Measurements from ENCODE around the gene RNF145. TPM values are rescaled to one million over a fixed set of nuclear protein-coding genes. Genes with fewer than 3 reads are reported as not detected.

RNF145 gene
- total and polyA plus RNA-seq, 2 of the 13 experiments (the other 11 are each of a cell fraction or from before 2014, with no cell fraction given): 24.6 TPM

DNA sequence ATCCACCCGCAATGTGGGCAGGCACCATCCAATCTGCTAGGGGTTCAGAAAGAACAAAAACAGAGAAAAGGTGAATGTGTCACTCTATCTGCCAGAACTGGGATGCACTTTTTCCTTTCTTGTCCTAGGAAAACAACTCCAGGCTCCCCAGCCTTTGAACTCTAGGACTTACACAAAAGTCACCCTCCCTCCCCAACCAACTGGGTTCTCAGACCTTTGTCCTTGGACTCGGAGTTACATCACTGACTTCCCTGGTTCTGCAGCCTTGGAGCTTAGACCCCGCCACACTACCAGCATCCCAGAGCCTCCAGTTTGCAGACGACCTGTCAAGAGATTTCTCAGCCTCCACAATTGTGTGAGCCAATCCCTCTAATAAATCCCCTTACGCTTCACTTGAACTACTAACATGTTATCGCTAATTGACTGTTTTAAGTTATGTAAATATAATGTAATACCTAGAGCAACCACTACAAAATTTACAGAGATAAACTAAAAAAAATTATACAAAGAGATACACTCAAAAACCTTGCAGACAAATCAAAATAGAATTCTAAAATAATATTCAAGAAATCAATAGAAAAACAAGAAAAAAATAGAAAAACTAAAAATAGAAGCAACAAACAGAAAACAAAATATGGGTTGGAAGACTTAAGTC, 48.4 kb upstream of the RNF145 start (continued):
- TF ChIP-seq, protein P1, sequence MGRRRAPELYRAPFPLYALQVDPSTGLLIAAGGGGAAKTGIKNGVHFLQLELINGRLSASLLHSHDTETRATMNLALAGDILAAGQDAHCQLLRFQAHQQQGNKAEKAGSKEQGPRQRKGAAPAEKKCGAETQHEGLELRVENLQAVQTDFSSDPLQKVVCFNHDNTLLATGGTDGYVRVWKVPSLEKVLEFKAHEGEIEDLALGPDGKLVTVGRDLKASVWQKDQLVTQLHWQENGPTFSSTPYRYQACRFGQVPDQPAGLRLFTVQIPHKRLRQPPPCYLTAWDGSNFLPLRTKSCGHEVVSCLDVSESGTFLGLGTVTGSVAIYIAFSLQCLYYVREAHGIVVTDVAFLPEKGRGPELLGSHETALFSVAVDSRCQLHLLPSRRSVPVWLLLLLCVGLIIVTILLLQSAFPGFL (CRISPR knock-in tag; IDR thresholded peaks at IDR 0.05): no peak
- TF ChIP-seq ZNF644 (CRISPR knock-in tag; IDR thresholded peaks at IDR 0.05; ENCODE audit: low read depth) (peak; percentile 67; the same call in 1 of the 2 replicates), SAFB2 (CRISPR knock-in tag; IDR thresholded peaks at IDR 0.05; ENCODE audit: borderline replicate concordance, low read depth) (no peak), NKX3-1 (CRISPR knock-in tag; IDR thresholded peaks at IDR 0.05) (no peak), ZMYM4 (CRISPR knock-in tag; IDR thresholded peaks at IDR 0.05) (peak; percentile 68), CEBPG (CRISPR knock-in tag; IDR thresholded peaks at IDR 0.05) (peak; percentile 62), HCFC1 (IDR thresholded peaks at IDR 0.05; ENCODE audit: low read depth, low read length) (no peak), SOX5 (CRISPR knock-in tag; IDR thresholded peaks at IDR 0.05; ENCODE audit: borderline replicate concordance) (peak; percentile 43; the same call in 1 of the 2 replicates), ZNF781 (CRISPR knock-in tag; IDR thresholded peaks at IDR 0.05; ENCODE audit: borderline replicate concordance, not compliant biosample characterization) (no peak), FOSL1 (CRISPR knock-in tag; IDR thresholded peaks at IDR 0.05; ENCODE audit: borderline replicate concordance) (no peak), ZNF556 (CRISPR knock-in tag; IDR thresholded peaks at IDR 0.05; ENCODE audit: borderline replicate concordance) (no peak)
- TF ChIP-seq, protein P2, sequence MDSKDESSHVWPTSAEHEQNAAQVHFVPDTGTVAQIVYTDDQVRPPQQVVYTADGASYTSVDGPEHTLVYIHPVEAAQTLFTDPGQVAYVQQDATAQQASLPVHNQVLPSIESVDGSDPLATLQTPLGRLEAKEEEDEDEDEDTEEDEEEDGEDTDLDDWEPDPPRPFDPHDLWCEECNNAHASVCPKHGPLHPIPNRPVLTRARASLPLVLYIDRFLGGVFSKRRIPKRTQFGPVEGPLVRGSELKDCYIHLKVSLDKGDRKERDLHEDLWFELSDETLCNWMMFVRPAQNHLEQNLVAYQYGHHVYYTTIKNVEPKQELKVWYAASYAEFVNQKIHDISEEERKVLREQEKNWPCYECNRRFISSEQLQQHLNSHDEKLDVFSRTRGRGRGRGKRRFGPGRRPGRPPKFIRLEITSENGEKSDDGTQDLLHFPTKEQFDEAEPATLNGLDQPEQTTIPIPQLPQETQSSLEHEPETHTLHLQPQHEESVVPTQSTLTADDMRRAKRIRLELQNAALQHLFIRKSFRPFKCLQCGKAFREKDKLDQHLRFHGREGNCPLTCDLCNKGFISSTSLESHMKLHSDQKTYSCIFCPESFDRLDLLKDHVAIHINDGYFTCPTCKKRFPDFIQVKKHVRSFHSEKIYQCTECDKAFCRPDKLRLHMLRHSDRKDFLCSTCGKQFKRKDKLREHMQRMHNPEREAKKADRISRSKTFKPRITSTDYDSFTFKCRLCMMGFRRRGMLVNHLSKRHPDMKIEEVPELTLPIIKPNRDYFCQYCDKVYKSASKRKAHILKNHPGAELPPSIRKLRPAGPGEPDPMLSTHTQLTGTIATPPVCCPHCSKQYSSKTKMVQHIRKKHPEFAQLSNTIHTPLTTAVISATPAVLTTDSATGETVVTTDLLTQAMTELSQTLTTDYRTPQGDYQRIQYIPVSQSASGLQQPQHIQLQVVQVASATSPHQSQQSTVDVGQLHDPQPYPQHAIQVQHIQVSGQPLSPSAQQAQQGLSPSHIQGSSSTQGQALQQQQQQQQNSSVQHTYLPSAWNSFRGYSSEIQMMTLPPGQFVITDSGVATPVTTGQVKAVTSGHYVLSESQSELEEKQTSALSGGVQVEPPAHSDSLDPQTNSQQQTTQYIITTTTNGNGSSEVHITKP (CRISPR knock-in tag; IDR thresholded peaks at IDR 0.05; ENCODE audit: low read depth): no peak
- TF ChIP-seq, protein P3, sequence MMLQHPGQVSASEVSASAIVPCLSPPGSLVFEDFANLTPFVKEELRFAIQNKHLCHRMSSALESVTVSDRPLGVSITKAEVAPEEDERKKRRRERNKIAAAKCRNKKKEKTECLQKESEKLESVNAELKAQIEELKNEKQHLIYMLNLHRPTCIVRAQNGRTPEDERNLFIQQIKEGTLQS (CRISPR knock-in tag; IDR thresholded peaks at IDR 0.05): 0 out of 2 replicates have a peak, but pooled peaks have one; percentile 31
- TF ChIP-seq, protein P4, sequence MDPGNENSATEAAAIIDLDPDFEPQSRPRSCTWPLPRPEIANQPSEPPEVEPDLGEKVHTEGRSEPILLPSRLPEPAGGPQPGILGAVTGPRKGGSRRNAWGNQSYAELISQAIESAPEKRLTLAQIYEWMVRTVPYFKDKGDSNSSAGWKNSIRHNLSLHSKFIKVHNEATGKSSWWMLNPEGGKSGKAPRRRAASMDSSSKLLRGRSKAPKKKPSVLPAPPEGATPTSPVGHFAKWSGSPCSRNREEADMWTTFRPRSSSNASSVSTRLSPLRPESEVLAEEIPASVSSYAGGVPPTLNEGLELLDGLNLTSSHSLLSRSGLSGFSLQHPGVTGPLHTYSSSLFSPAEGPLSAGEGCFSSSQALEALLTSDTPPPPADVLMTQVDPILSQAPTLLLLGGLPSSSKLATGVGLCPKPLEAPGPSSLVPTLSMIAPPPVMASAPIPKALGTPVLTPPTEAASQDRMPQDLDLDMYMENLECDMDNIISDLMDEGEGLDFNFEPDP (CRISPR knock-in tag; conservative IDR thresholded peaks at IDR 0.05): no peak
- TF ChIP-seq, protein P5, sequence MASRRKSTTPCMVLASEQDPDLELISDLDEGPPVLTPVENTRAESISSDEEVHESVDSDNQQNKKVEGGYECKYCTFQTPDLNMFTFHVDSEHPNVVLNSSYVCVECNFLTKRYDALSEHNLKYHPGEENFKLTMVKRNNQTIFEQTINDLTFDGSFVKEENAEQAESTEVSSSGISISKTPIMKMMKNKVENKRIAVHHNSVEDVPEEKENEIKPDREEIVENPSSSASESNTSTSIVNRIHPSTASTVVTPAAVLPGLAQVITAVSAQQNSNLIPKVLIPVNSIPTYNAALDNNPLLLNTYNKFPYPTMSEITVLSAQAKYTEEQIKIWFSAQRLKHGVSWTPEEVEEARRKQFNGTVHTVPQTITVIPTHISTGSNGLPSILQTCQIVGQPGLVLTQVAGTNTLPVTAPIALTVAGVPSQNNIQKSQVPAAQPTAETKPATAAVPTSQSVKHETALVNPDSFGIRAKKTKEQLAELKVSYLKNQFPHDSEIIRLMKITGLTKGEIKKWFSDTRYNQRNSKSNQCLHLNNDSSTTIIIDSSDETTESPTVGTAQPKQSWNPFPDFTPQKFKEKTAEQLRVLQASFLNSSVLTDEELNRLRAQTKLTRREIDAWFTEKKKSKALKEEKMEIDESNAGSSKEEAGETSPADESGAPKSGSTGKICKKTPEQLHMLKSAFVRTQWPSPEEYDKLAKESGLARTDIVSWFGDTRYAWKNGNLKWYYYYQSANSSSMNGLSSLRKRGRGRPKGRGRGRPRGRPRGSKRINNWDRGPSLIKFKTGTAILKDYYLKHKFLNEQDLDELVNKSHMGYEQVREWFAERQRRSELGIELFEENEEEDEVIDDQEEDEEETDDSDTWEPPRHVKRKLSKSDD (CRISPR knock-in tag; IDR thresholded peaks at IDR 0.05; ENCODE audit: low read depth): no peak

All from HepG2 (cell line).